Uterus (tissue), 4 donors: ENCODE data around the gene CKM. TPM values are rescaled to one million over a fixed set of nuclear protein-coding genes. Genes with fewer than 3 reads are reported as not detected.

ENCODE experiments used
- DNase-seq, 2 donors: peaks; one replicate each; pipeline ENCODE4 v3.0.0-alpha.2; 2019 to 2020
- H3K27ac ChIP-seq, 2 donors: fragments of 200-600 bp; sonication (generic); 1 replicate in 1 of 2; 2 replicates in 1 of 2; pipeline ENCODE4 v1.5.1; 2016 to 2018
- H3K27me3 ChIP-seq, 2 donors: fragments of 200-600 bp; sonication (generic); one replicate each; pipeline ENCODE4 v1.5.1; 2018 to 2019; ENCODE audit warnings: control low read depth in 1 of 2
- H3K36me3 ChIP-seq, 2 donors: fragments of 200-600 bp; sonication (generic); one replicate each; pipeline ENCODE4 v1.5.1; 2019; ENCODE audit warnings: control low read depth in 1 of 2
- H3K4me1 ChIP-seq, 2 donors: fragments of 200-600 bp; sonication (generic); one replicate each; pipeline ENCODE4 v1.5.1; 2018 to 2019; ENCODE audit warnings: control low read depth in 1 of 2
- H3K4me3 ChIP-seq, 2 donors: fragments of 200-600 bp; sonication (generic); 1 replicate in 1 of 2; 2 replicates in 1 of 2; pipeline ENCODE4 v1.5.1; 2018 to 2019; ENCODE audit warnings: mild to moderate bottlenecking in 1 of 2
- H3K9me3 ChIP-seq, 2 donors: fragments of 200-600 bp; sonication (generic); one replicate each; pipeline ENCODE4 v1.5.1; 2019; ENCODE audit warnings: control low read depth in 1 of 2
- CTCF ChIP-seq, 4 experiments: fragments of 200-600 bp in 2 of 4; fragments of 450-650 bp in 2 of 4; sonication (generic) in 2 of 4; IDR thresholded peaks; one replicate each; pipeline ENCODE4 v1.5.1; 2016 to 2019; ENCODE audit warnings: antibody characterized with exemption in 4 of 4, mild to moderate bottlenecking in 2 of 4, moderate library complexity in 1 of 4
- POLR2A ChIP-seq, 2 donors: fragments of 450-650 bp; IDR thresholded peaks; one replicate each; pipeline ENCODE4 v1.6.1; 2016; ENCODE audit warnings: antibody characterized with exemption in 2 of 2, mild to moderate bottlenecking in 1 of 2, moderate library complexity in 1 of 2
- intact Hi-C: fragments of 100-400 bp; cut with DNase I; formaldehyde crosslinking; loops from one replicate; pipeline ENCODE4 v1.15.1; 2023; ENCODE audit warnings: low total_unique reads
- total RNA-seq, 4 donors: library from RNA; depleted of rRNA in 3 of 4; stranded (reverse); fragments of >200 nt in 3 of 4; gene quantifications; one replicate each; pipeline versions ENCODE4 v1.1.0 to v1.2.4, GENCODE V29; 2014 to 2023
- donor health status: DM: yes; HTN: yes; CAD: no.

CKM gene
- total RNA-seq, 4 donors from 2014 or later = 1.1 to 2.5 TPM; not detected in 2

- Histone ChIP-seq H3K9me3 (no peaks in the 10 kb centered on the region), H3K27ac (no peak overlapping the region), H3K36me3 (no peaks in the 10 kb centered on the region), H3K4me1 (no peaks in the 10 kb centered on the region), H3K4me3 (no peak overlapping the region), H3K27me3 (peaks cover 0 to 16% of the 10 kb centered on the region in 2 donors)
- intact Hi-C loops = no loop called here
- no peak for TF ChIP-seq POLR2A (IDR thresholded peaks at IDR 0.05)
- TF ChIP-seq CTCF (IDR thresholded peaks at IDR 0.05) = no peak
- no peak for DNase-seq
Measured at GRCh38 chr19:45349126-45349415, 26.4 kb upstream of the CKM start.

- intact Hi-C loops = no loop called here
- TF ChIP-seq POLR2A (IDR thresholded peaks at IDR 0.05) (no peak), CTCF (IDR thresholded peaks at IDR 0.05) (no peak)
Measured at GRCh38 chr19:45348367-45349125, 25.9 kb upstream of the CKM start.

GRCh38 chr19:45347570-45348366, 25.1 kb upstream of the CKM start:
- no peak for DNase-seq
- no peak for TF ChIP-seq POLR2A (IDR thresholded peaks at IDR 0.05)
- no peak for TF ChIP-seq CTCF (IDR thresholded peaks at IDR 0.05)
- Histone ChIP-seq H3K36me3 (no peaks in the 10 kb centered on the region), H3K27me3 (peaks cover 0 to 16% of the 10 kb centered on the region in 2 donors), H3K4me3 (no peak overlapping the region), H3K9me3 (no peaks in the 10 kb centered on the region), H3K27ac (no peak overlapping the region), H3K4me1 (no peaks in the 10 kb centered on the region)
- intact Hi-C loops = no loop called here

More at GRCh38 chr19:45348367-45349125, 25.9 kb upstream of the CKM start:
- Histone ChIP-seq H3K36me3 (no peaks in the 10 kb centered on the region), H3K4me3 (no peak overlapping the region), H3K27me3 (peaks cover 0 to 16% of the 10 kb centered on the region in 2 donors), H3K9me3 (no peaks in the 10 kb centered on the region), H3K27ac (no peak overlapping the region), H3K4me1 (no peaks in the 10 kb centered on the region)
- DNase-seq = no peak

GRCh38 chr19:45346449-45346848, 23.8 kb upstream of the CKM start:
- H3K9me3 ChIP-seq = no peaks in the 10 kb centered on the region
- H3K4me3 ChIP-seq = no peak overlapping the region
- no peaks in the 10 kb centered on the region for H3K36me3 ChIP-seq
- no peaks in the 10 kb centered on the region for H3K4me1 ChIP-seq
- DNase-seq = no peak
- H3K27me3 ChIP-seq = peaks cover 0 to 16% of the 10 kb centered on the region in 2 donors
- intact Hi-C loops = no loop called here
- no peak for TF ChIP-seq CTCF (IDR thresholded peaks at IDR 0.05)
- no peak for TF ChIP-seq POLR2A (IDR thresholded peaks at IDR 0.05)
- no peak overlapping the region for H3K27ac ChIP-seq

- Histone ChIP-seq H3K27ac (no peak overlapping the region), H3K27me3 (peaks cover 3 to 23% of the 10 kb centered on the region in 2 donors), H3K9me3 (no peaks in the 10 kb centered on the region), H3K4me3 (no peak overlapping the region), H3K36me3 (no peaks in the 10 kb centered on the region), H3K4me1 (peaks cover 0 to 3% of the 10 kb centered on the region in 2 donors)
- no peak for DNase-seq
- TF ChIP-seq POLR2A (IDR thresholded peaks at IDR 0.05) = no peak
- TF ChIP-seq CTCF (IDR thresholded peaks at IDR 0.05) = no peak
- intact Hi-C loops = no loop called here
Measured at GRCh38 chr19:45345506-45345860, 22.8 kb upstream of the CKM start.
